PFSK-1 (cell line): Measurements from ENCODE around the gene MC1R.

Source experiments
- POLR2AphosphoS5 ChIP-seq: IDR thresholded peaks from 2 replicates; pipeline ENCODE4 v1.6.1; 2012; ENCODE audit warnings: low read depth, mild to moderate bottlenecking, control low read depth, low read length, moderate library complexity
- SIN3A ChIP-seq: IDR thresholded peaks from 2 replicates; pipeline ENCODE4 v1.6.1; 2012; ENCODE audit warnings: mild to moderate bottlenecking, low read length, moderate library complexity, borderline replicate concordance; ENCODE audit not compliant: insufficient read depth
- TAF1 ChIP-seq: IDR thresholded peaks from 2 replicates; pipeline ENCODE4 v1.6.1; 2012; ENCODE audit warnings: low read length, control low read depth, borderline replicate concordance; ENCODE audit not compliant: insufficient read depth
- TF ChIP-seq, protein P1 (sequence below), 2 experiments: IDR thresholded peaks; 2 replicates each; pipeline versions ENCODE4 v1.6.1 to v1.8.0; 2011 to 2012; ENCODE audit warnings: low read depth in 2 of 2, low read length in 2 of 2, control low read depth in 1 of 2, inconsistent platforms in 1 of 2, mild to moderate bottlenecking in 1 of 2, moderate library complexity in 1 of 2; ENCODE audit not compliant: insufficient read depth in 1 of 2

DNA sequence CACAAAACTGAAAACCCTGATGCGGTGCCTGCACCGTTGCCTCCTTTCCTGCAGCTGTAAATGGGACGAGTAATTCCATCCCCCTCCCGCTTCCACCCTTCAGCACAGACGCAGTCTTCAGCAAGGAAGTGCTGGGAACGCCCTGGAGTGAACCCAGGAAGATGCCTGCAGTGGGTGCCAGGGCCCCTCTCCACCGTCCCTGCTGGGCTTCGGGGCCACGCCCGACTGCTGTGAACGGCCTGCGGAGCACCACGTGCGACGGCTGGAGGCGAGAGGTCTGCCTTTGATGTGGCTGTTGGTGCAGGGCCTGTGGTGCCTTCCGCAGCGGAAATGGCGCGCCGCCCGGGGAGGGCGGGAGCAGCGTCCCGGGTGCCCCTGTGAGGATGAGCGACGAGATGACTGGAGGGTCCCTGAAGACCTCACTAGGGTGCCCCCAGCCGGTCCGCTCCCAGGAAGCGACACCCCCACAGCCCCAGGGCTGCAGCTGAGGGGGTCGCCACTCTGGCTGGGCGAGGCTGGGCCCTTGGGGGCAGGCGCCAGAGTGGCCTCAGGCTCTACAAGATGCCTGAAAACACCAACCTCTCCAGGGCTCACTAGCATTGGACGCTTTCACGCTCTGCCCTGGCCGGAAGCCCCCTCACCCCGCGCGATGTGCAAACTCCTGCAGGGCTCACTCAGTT is 749 bp upstream of the MC1R start:
- TF ChIP-seq, protein P1, sequence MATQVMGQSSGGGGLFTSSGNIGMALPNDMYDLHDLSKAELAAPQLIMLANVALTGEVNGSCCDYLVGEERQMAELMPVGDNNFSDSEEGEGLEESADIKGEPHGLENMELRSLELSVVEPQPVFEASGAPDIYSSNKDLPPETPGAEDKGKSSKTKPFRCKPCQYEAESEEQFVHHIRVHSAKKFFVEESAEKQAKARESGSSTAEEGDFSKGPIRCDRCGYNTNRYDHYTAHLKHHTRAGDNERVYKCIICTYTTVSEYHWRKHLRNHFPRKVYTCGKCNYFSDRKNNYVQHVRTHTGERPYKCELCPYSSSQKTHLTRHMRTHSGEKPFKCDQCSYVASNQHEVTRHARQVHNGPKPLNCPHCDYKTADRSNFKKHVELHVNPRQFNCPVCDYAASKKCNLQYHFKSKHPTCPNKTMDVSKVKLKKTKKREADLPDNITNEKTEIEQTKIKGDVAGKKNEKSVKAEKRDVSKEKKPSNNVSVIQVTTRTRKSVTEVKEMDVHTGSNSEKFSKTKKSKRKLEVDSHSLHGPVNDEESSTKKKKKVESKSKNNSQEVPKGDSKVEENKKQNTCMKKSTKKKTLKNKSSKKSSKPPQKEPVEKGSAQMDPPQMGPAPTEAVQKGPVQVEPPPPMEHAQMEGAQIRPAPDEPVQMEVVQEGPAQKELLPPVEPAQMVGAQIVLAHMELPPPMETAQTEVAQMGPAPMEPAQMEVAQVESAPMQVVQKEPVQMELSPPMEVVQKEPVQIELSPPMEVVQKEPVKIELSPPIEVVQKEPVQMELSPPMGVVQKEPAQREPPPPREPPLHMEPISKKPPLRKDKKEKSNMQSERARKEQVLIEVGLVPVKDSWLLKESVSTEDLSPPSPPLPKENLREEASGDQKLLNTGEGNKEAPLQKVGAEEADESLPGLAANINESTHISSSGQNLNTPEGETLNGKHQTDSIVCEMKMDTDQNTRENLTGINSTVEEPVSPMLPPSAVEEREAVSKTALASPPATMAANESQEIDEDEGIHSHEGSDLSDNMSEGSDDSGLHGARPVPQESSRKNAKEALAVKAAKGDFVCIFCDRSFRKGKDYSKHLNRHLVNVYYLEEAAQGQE (IDR thresholded peaks at IDR 0.05; ENCODE audit: insufficient read depth in 1 of 2, low read depth in 2 of 2, low read length in 2 of 2), result no peak
- TF ChIP-seq POLR2AphosphoS5 (no peak), SIN3A (no peak), TAF1 (no peak)
